HG03159 (cell line): ENCODE data around the gene FILIP1.
"Not testable (repeated sequence)": the region's sequence is repeated elsewhere in the genome, so short reads cannot be mapped to it uniquely, and the experiment has no call there.

Experiments used
- ATAC-seq: cut with Tn5 transposase; IDR thresholded peaks from one replicate; pipeline ENCODE4 v1.9.1; 2021; ENCODE audit warnings: mild to moderate bottlenecking, moderate library complexity; ENCODE audit not compliant: unreplicated experiment

Gene FILIP1

GRCh38 chr6:75424618-75425548, 68.7 kb downstream of the FILIP1 start:
- ATAC-seq, result no peak

GRCh38 chr6:75423386-75423785, 70.2 kb downstream of the FILIP1 start:
- no peak for ATAC-seq

- ATAC-seq, result no peak
Measured at GRCh38 chr6:75422024-75422639, 71.5 kb downstream of the FILIP1 start.

- no peak for ATAC-seq
Measured at GRCh38 chr6:75421316-75422023, 72.1 kb downstream of the FILIP1 start.

- no peak for ATAC-seq
Measured at GRCh38 chr6:75419980-75420379, 73.6 kb downstream of the FILIP1 start.

GRCh38 chr6:75419416-75419815, 74.2 kb downstream of the FILIP1 start:
- ATAC-seq, result no peak

- peak; percentile 76 for ATAC-seq
Measured at GRCh38 chr6:75418233-75418632, 75.4 kb downstream of the FILIP1 start.

- no peak for ATAC-seq
Measured at GRCh38 chr6:75416443-75416842, 77.2 kb downstream of the FILIP1 start.

- no peak for ATAC-seq
Measured at GRCh38 chr6:75415804-75416203, 77.8 kb downstream of the FILIP1 start.

GRCh38 chr6:75414445-75415021, 79.1 kb downstream of the FILIP1 start:
- no peak for ATAC-seq

GRCh38 chr6:75412969-75413662, 80.5 kb downstream of the FILIP1 start:
- ATAC-seq, result no peak

GRCh38 chr6:75410564-75410963, 83.0 kb downstream of the FILIP1 start:
- not testable (repeated sequence) for ATAC-seq

GRCh38 chr6:75409928-75410327, 83.7 kb downstream of the FILIP1 start:
- no peak for ATAC-seq

GRCh38 chr6:75409286-75409685, 84.3 kb downstream of the FILIP1 start:
- no peak for ATAC-seq

- no peak for ATAC-seq
Measured at GRCh38 chr6:75403563-75404080, 90.0 kb downstream of the FILIP1 start.

- no peak for ATAC-seq
Measured at GRCh38 chr6:75402296-75402695, 91.3 kb downstream of the FILIP1 start.

GRCh38 chr6:75397656-75398465, 95.7 kb downstream of the FILIP1 start:
- no peak for ATAC-seq

- no peak for ATAC-seq
Measured at GRCh38 chr6:75397171-75397570, 96.4 kb downstream of the FILIP1 start.

GRCh38 chr6:75396005-75396800, 97.4 kb downstream of the FILIP1 start:
- no peak for ATAC-seq
